Keratinocyte (primary cell): ENCODE measurements around the gene SLC39A13.

Experiments used
- CTCF ChIP-seq, 3 experiments: IDR thresholded peaks in 1 of 3; conservative IDR thresholded peaks in 1 of 3; optimal IDR thresholded peaks in 1 of 3; 2 replicates in 2 of 3; 3 replicates in 1 of 3; pipeline versions ENCODE3 to v1.5.1; 2011; ENCODE audit warnings: low read length in 3 of 3, mild to moderate bottlenecking in 3 of 3, moderate library complexity in 2 of 3, control low read depth in 1 of 3, inconsistent platforms in 1 of 3; ENCODE audit not compliant: insufficient read depth in 2 of 3; ENCODE audit errors: extremely low read depth in 1 of 3
- EZH2 ChIP-seq: IDR thresholded peaks from one replicate; pipeline ENCODE4 v1.6.1; 2012; ENCODE audit warnings: inconsistent platforms, mild to moderate bottlenecking, low read length, moderate library complexity

- TF ChIP-seq CTCF (optimal IDR thresholded peaks at IDR 0.05 in 1 of 3, IDR thresholded peaks at IDR 0.05 in 1 of 3, conservative IDR thresholded peaks at IDR 0.05 in 1 of 3; ENCODE audit: extremely low read depth in 1 of 3, insufficient read depth in 2 of 3, low read length in 3 of 3) (no peak), EZH2 (no peak)
These were observed 41.2 kb downstream of the SLC39A13 start for GRCh38 chr11:47449541-47449940.
